ENCODE measurements around the gene ANKS1B. TPM values are rescaled to one million over a fixed set of nuclear protein-coding genes. Genes with fewer than 3 reads are reported as not detected.

The ANKS1B gene
- total and polyA plus RNA-seq, 7 donors = 1.0 to 57.3 (median 30.1) TPM; not detected in 1

Small RNA genes within 50 kb of the gene (small RNA-seq; reads per million reads assigned to genes)
- gene RNA5SP366 = 0.11 to 2.3 (median 0.24) reads per million in 3 donors

Other genes with a start within 250 kb of the ANKS1B start
- 10 to 100 TPM; 33.3 to 41.7 (median 36.4) TPM for gene BLTP3B, start 157.9 kb upstream of the ANKS1B start, total RNA-seq
- 10 to 100 TPM in 1 of 3 donors, 1 to 10 TPM in 2; 6.0 to 21.7 (median 9.3) TPM for gene BLTP3B, start 157.9 kb upstream of the ANKS1B start, polyA plus RNA-seq
- gene ACTR6, start 215.9 kb upstream of the ANKS1B start, total RNA-seq = 10 to 100 TPM in 3 of 4 donors, 1 to 10 TPM in 1; 9.1 to 31.4 (median 23.3) TPM
- 10 to 100 TPM; 21.7 to 37.5 (median 34.8) TPM for gene ACTR6, start 215.9 kb upstream of the ANKS1B start, polyA plus RNA-seq